K562 (cell line): ENCODE data around the gene HS3ST3A1. TPM values are rescaled to one million over a fixed set of nuclear protein-coding genes. Genes with fewer than 3 reads are reported as not detected.

Experiments used
- ATAC-seq: fragments of 200-7000 bp; cut with Tn5 transposase; 3 replicates; pipeline ENCODE4 v1.9.1; 2020; ENCODE audit warnings: moderate library complexity
- BruUV-seq: library from RNA; stranded (reverse); fragments of 400-500 nt; replicated peaks from 2 replicates; lab custom pipeline; 2021; lab: Mats Ljungman, UMichigan
- CTCF ChIA-PET: fragments of 300-600 bp; formaldehyde crosslinking; extraction: SDS; loops from one replicate; lab custom pipeline; 2021; ENCODE audit warnings: low intra/inter-chr PET ratio; lab: Yijun Ruan, JAX
- POLR2A ChIA-PET: fragments of 300-600, 350-650 bp; sonication (Branson Sonifier 250); formaldehyde crosslinking; extraction: SDS; loops from one replicate; lab custom pipeline; 2021; ENCODE audit warnings: antibody characterized with exemption, inconsistent platforms; lab: Yijun Ruan, JAX
- DNase-seq, 4 experiments: peaks; one replicate each; pipeline versions ENCODE4 v3.0.0 to v3.0.0-alpha.2; 2011 to 2018; ENCODE audit warnings: low spot score in 3 of 4, mixed read lengths in 3 of 4; ENCODE audit errors: extremely low read depth in 1 of 4
- FAIRE-seq: peaks from 2 replicates; lab custom pipeline; 2011; peaks lifted over from hg19 to GRCh38; lab: Jason Lieb, UNC
- H2AFZ ChIP-seq: 2 replicates; pipeline ENCODE4 v1.6.0; 2011; ENCODE audit warnings: low read depth, low read length, control low read depth, inconsistent platforms
- H3K27ac ChIP-seq: fragments of 200-600 bp; 3 replicates; pipeline ENCODE4 v1.8.0; 2011; ENCODE audit warnings: low read depth, mild to moderate bottlenecking, control low read depth, inconsistent platforms, low read length, moderate library complexity, mixed read lengths; ENCODE audit errors: extremely low read depth
- H3K27me3 ChIP-seq, 2 experiments: fragments of 300-600 bp in 1 of 2; 2 replicates in 1 of 2; 3 replicates in 1 of 2; pipeline versions ENCODE4 v1.6.0 to v1.8.0; 2011; ENCODE audit warnings: inconsistent platforms in 2 of 2, low read length in 2 of 2, mild to moderate bottlenecking in 1 of 2, mixed read lengths in 1 of 2, moderate library complexity in 1 of 2; ENCODE audit not compliant: control insufficient read depth in 2 of 2, insufficient read depth in 2 of 2
- H3K36me3 ChIP-seq: fragments of 300-600 bp; 3 replicates; pipeline ENCODE4 v1.8.0; 2011; ENCODE audit warnings: mild to moderate bottlenecking, low read length, inconsistent platforms; ENCODE audit not compliant: control insufficient read depth, insufficient read depth
- H3K4me1 ChIP-seq, 2 experiments: fragments of 200-600 bp in 1 of 2; replicated peaks in 1 of 2; 2 replicates in 1 of 2; 3 replicates in 1 of 2; pipeline versions ENCODE4 v1.5.1 to v1.8.0; 2011; ENCODE audit warnings: inconsistent platforms in 2 of 2, low read length in 2 of 2, mild to moderate bottlenecking in 1 of 2, mixed read lengths in 1 of 2, moderate library complexity in 1 of 2; ENCODE audit not compliant: control insufficient read depth in 2 of 2, insufficient read depth in 2 of 2
- H3K4me2 ChIP-seq: 2 replicates; pipeline ENCODE4 v1.6.1; 2011; ENCODE audit warnings: low read length, control low read depth, inconsistent platforms, mixed read lengths; ENCODE audit not compliant: insufficient read depth
- H3K4me3 ChIP-seq: fragments of 200-600 bp; sonication (generic), shearing (Covaris generic); 2 replicates; pipeline ENCODE4 v1.5.1; 2016; ENCODE audit warnings: control low read depth, inconsistent platforms
- H3K79me2 ChIP-seq: fragments of 200-600 bp; 3 replicates; pipeline ENCODE4 v1.8.0; 2011; ENCODE audit warnings: low read length, inconsistent platforms; ENCODE audit not compliant: control insufficient read depth, insufficient read depth
- H3K9ac ChIP-seq, 2 experiments: 2 replicates each; pipeline versions ENCODE4 v1.6.0 to v1.6.1; 2011; ENCODE audit warnings: low read depth in 2 of 2, low read length in 2 of 2, control low read depth in 1 of 2, inconsistent platforms in 1 of 2, mild to moderate bottlenecking in 1 of 2, mixed read lengths in 1 of 2; ENCODE audit not compliant: insufficient read depth in 1 of 2
- H3K9me1 ChIP-seq: one replicate; pipeline ENCODE4 v1.6.0; 2011; ENCODE audit warnings: inconsistent platforms, mild to moderate bottlenecking, low read length, moderate library complexity; ENCODE audit not compliant: control insufficient read depth, insufficient read depth
- H3K9me3 ChIP-seq: replicated peaks from 2 replicates; pipeline ENCODE4 v1.5.1; 2011; ENCODE audit warnings: low read depth, low read length, inconsistent platforms; ENCODE audit not compliant: control insufficient read depth, insufficient read depth
- H4K20me1 ChIP-seq: replicated peaks from 2 replicates; pipeline ENCODE4 v1.6.1; 2011; ENCODE audit warnings: low read length, inconsistent platforms, mixed read lengths; ENCODE audit not compliant: control insufficient read depth, insufficient read depth
- E2F4 ChIP-seq: sonication (generic); formaldehyde crosslinking; IDR thresholded peaks from 2 replicates; pipeline ENCODE4 v1.8.0; 2022; ENCODE audit warnings: mild to moderate bottlenecking, low read depth, missing genetic modification reagents
- LEF1 ChIP-seq: fragments of 450-650 bp; IDR thresholded peaks from 2 replicates; pipeline ENCODE4 v1.6.1; 2016; ENCODE audit warnings: mild to moderate bottlenecking
- SMAD1 ChIP-seq: fragments of 150-350 bp; IDR thresholded peaks from 2 replicates; pipeline ENCODE4 v1.6.1; 2014; ENCODE audit warnings: low read length, low read depth; ENCODE audit not compliant: partially characterized antibody
- TFAP4 ChIP-seq: sonication (generic); formaldehyde crosslinking; IDR thresholded peaks from 2 replicates; pipeline ENCODE4 v1.8.0; 2022; ENCODE audit warnings: missing genetic modification reagents, mild to moderate bottlenecking, moderate library complexity, borderline replicate concordance
- ZC3H4 ChIP-seq: sonication (generic); formaldehyde crosslinking; IDR thresholded peaks from 2 replicates; pipeline ENCODE4 v1.9.0; 2021; ENCODE audit warnings: missing genetic modification reagents, borderline replicate concordance
- ZNF175 ChIP-seq: fragments of 200-800 bp; sonication (Bioruptor generic); IDR thresholded peaks from 2 replicates; pipeline ENCODE4 v1.6.1; 2016; ENCODE audit warnings: low read depth, mild to moderate bottlenecking, missing genetic modification characterization, missing compliant biosample characterization
- ZNF24 ChIP-seq: fragments of 450-650 bp; IDR thresholded peaks from 2 replicates; pipeline ENCODE4 v1.6.1; 2016
- WGBS: fragments of 100-300 bp; shearing (Covaris generic); methylation state at CpG from one replicate; pipeline ENCODE4 v1.1.6; 2016; ENCODE audit warnings: low coverage, mixed read lengths; ENCODE audit not compliant: insufficient coverage; ENCODE audit errors: missing lambda C conversion rate; 5-methylcytosine and 5-hydroxymethylcytosine counted together
- in situ Hi-C: fragments of 300-500 bp; cut with MboI; formaldehyde crosslinking; loops from 4 replicates; pipeline ENCODE4 v1.15.0; 2018; ENCODE audit warnings: inconsistent platforms, mixed read lengths
- intact Hi-C: fragments of 100-400 bp; cut with micrococcal nuclease; formaldehyde crosslinking; loops from 2 replicates; pipeline ENCODE4 v1.14.2; 2022
- polyA plus RNA-seq, 8 experiments: library from polyadenylated mRNA; depleted of rRNA in 4 of 8; stranded (reverse) in 5 of 8; unstranded in 3 of 8; fragments of >200 nt; fragmentation: Nextera tagmentation in 2 of 8; fragmentation: Illumina TruSeq in 1 of 8; extraction: Ambion mirVana in 2 of 8; extraction: Trizol in 1 of 8; gene quantifications; 2 replicates each; pipeline versions ENCODE4 v1.2.1 to v1.2.3, GENCODE V29; 2011 to 2014; ENCODE audit warnings: inconsistent platforms in 1 of 8, missing spikeins in 1 of 8
- total RNA-seq, 7 experiments: library from RNA; depleted of rRNA in 6 of 7; stranded (reverse); fragments of >200 nt in 6 of 7; fragmentation: Illumina TruSeq in 2 of 7; extraction: Trizol in 2 of 7; gene quantifications; 2 replicates each; pipeline versions ENCODE4 v1.2.1 to v1.2.3, GENCODE V29; 2011 to 2021; ENCODE audit warnings: low replicate concordance in 1 of 7

Gene HS3ST3A1
- total and polyA plus RNA-seq, 9 of the 15 experiments (the other 6 are each of a cell fraction or from before 2014, with no cell fraction given): 0.25 to 14.8 (median 2.3) TPM

GRCh38 chr17:13462673-13463124, 139.0 kb downstream of the HS3ST3A1 start:
- no peak for DNase-seq
- in situ Hi-C loops: no loop called here
- no peak overlapping the region for H3K9ac ChIP-seq
- TF ChIP-seq ZC3H4: no peak
- no peak for TF ChIP-seq ZNF24
- TF ChIP-seq E2F4: no peak
- TF ChIP-seq LEF1: no peak
- no peak for TF ChIP-seq TFAP4 (CRISPR knock-in tag)
- no peak for TF ChIP-seq ZNF175
- no peak for TF ChIP-seq SMAD1
- TF ChIP-seq, all 486 proteins: peak for 0
- 14% methylated on average over 7 of the region's 8 CpGs for WGBS
- CTCF ChIA-PET: interaction anchor here (0.6 kb wide), 1 partner anchor 28 kb away, joined by 4 read pairs; no protein-coding TSS in a partner anchor
- Histone ChIP-seq H3K79me2 (no peaks in the 10 kb centered on the region), H3K4me2 (no peak overlapping the region), H3K27ac (no peak overlapping the region), H3K36me3 (no peaks in the 10 kb centered on the region), H3K4me1 (no peaks in the 10 kb centered on the region), H3K27me3 (no peaks in the 10 kb centered on the region), H4K20me1 (no peaks in the 10 kb centered on the region), H3K9me1 (no peaks in the 10 kb centered on the region), H2AFZ (no peak overlapping the region), H3K9me3 (no peaks in the 10 kb centered on the region), H3K4me3 (no peak overlapping the region)
- FAIRE-seq (no peak), ATAC-seq (no peak)
- intact Hi-C loops: no loop called here
- POLR2A ChIA-PET: interaction anchor here (0.7 kb wide), 1 partner anchor 98 kb away, joined by 4 read pairs; no protein-coding TSS in a partner anchor
- no TSS peak for BruUV-seq
